ENCODE measurements around the gene TIMM10B. TPM values are rescaled to one million over a fixed set of nuclear protein-coding genes. Genes with fewer than 3 reads are reported as not detected.

TIMM10B gene
- total and polyA plus RNA-seq, 2 experiments from 2014 or later = 56.3 to 65.8 TPM

- Histone ChIP-seq H3K36me3 (replicated peaks; ENCODE audit: insufficient read depth, low read depth) (no peaks in the 10 kb centered on the region), H4K20me1 (ENCODE audit: insufficient read depth, poor library complexity, severe bottlenecking) (no peaks in the 10 kb centered on the region), H3K9me2 (replicated peaks; ENCODE audit: insufficient read depth) (no peaks in the 10 kb centered on the region), H3K4me2 (no peak overlapping the region), H3K4me3 (no peak overlapping the region), H2AFZ (no peak overlapping the region), H3K27me3 (no peaks in the 10 kb centered on the region), H3K79me2 (no peaks in the 10 kb centered on the region), H3K9me3 (ENCODE audit: low read depth) (no peaks in the 10 kb centered on the region), H3K4me1 (ENCODE audit: insufficient read depth) (peaks cover 10% of the 10 kb centered on the region), H3K27ac (no peak overlapping the region)
- no peak for TF ChIP-seq CTCF (IDR thresholded peaks at IDR 0.05; ENCODE audit: poor library complexity)
- TF ChIP-seq EZH2 (IDR thresholded peaks at IDR 0.05; ENCODE audit: borderline replicate concordance) = no peak
- TF ChIP-seq EZH2phosphoT487 (IDR thresholded peaks at IDR 0.05; ENCODE audit: low read depth, severe bottlenecking, unreplicated experiment) = no peak
- WGBS (ENCODE audit: low lambda C conversion rate, missing lambda C conversion rate) = 94% methylated on average over 3 of the region's 3 CpGs
- DNase-seq (ENCODE audit: low spot score) = no peak
These were observed 45.3 kb downstream of the TIMM10B start for GRCh38 chr11:6526411-6527135.

- no peak for DNase-seq (ENCODE audit: low spot score)
- no peak for TF ChIP-seq EZH2phosphoT487 (IDR thresholded peaks at IDR 0.05; ENCODE audit: low read depth, severe bottlenecking, unreplicated experiment)
- TF ChIP-seq EZH2 (IDR thresholded peaks at IDR 0.05; ENCODE audit: borderline replicate concordance) = no peak
- no peak for TF ChIP-seq CTCF (IDR thresholded peaks at IDR 0.05; ENCODE audit: poor library complexity)
- Histone ChIP-seq H3K4me3 (no peak overlapping the region), H4K20me1 (ENCODE audit: insufficient read depth, poor library complexity, severe bottlenecking) (no peaks in the 10 kb centered on the region), H2AFZ (no peak overlapping the region), H3K79me2 (no peaks in the 10 kb centered on the region), H3K27ac (no peak overlapping the region), H3K9me3 (ENCODE audit: low read depth) (no peaks in the 10 kb centered on the region), H3K4me2 (no peak overlapping the region), H3K36me3 (replicated peaks; ENCODE audit: insufficient read depth, low read depth) (no peaks in the 10 kb centered on the region), H3K9me2 (replicated peaks; ENCODE audit: insufficient read depth) (no peaks in the 10 kb centered on the region), H3K27me3 (no peaks in the 10 kb centered on the region), H3K4me1 (ENCODE audit: insufficient read depth) (peaks cover 6% of the 10 kb centered on the region)
- WGBS (ENCODE audit: low lambda C conversion rate, missing lambda C conversion rate) = 85% methylated on average over 2 of the region's 2 CpGs
These were observed 48.0 kb downstream of the TIMM10B start for GRCh38 chr11:6529266-6529665.

GRCh38 chr11:6530848-6531247, 49.5 kb downstream of the TIMM10B start:
- 100% methylated on average over 2 of the region's 2 CpGs for WGBS (ENCODE audit: low lambda C conversion rate, missing lambda C conversion rate)
- Histone ChIP-seq H3K9me3 (ENCODE audit: low read depth) (no peaks in the 10 kb centered on the region), H3K4me3 (no peak overlapping the region), H2AFZ (no peak overlapping the region), H3K9me2 (replicated peaks; ENCODE audit: insufficient read depth) (no peaks in the 10 kb centered on the region), H3K4me2 (no peak overlapping the region), H3K36me3 (replicated peaks; ENCODE audit: insufficient read depth, low read depth) (no peaks in the 10 kb centered on the region), H3K27ac (no peak overlapping the region), H3K79me2 (no peaks in the 10 kb centered on the region), H3K4me1 (ENCODE audit: insufficient read depth) (no peaks in the 10 kb centered on the region), H3K27me3 (no peaks in the 10 kb centered on the region), H4K20me1 (ENCODE audit: insufficient read depth, poor library complexity, severe bottlenecking) (no peaks in the 10 kb centered on the region)
- DNase-seq (ENCODE audit: low spot score) = no peak
- no peak for TF ChIP-seq EZH2 (IDR thresholded peaks at IDR 0.05; ENCODE audit: borderline replicate concordance)
- TF ChIP-seq CTCF (IDR thresholded peaks at IDR 0.05; ENCODE audit: poor library complexity) = no peak
- TF ChIP-seq EZH2phosphoT487 (IDR thresholded peaks at IDR 0.05; ENCODE audit: low read depth, severe bottlenecking, unreplicated experiment) = no peak

Data from hepatocyte (in vitro differentiated cells).